ENCODE data around the gene ZNF467.

The ZNF467 gene, protein sequence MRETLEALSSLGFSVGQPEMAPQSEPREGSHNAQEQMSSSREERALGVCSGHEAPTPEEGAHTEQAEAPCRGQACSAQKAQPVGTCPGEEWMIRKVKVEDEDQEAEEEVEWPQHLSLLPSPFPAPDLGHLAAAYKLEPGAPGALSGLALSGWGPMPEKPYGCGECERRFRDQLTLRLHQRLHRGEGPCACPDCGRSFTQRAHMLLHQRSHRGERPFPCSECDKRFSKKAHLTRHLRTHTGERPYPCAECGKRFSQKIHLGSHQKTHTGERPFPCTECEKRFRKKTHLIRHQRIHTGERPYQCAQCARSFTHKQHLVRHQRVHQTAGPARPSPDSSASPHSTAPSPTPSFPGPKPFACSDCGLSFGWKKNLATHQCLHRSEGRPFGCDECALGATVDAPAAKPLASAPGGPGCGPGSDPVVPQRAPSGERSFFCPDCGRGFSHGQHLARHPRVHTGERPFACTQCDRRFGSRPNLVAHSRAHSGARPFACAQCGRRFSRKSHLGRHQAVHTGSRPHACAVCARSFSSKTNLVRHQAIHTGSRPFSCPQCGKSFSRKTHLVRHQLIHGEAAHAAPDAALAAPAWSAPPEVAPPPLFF

DNA sequence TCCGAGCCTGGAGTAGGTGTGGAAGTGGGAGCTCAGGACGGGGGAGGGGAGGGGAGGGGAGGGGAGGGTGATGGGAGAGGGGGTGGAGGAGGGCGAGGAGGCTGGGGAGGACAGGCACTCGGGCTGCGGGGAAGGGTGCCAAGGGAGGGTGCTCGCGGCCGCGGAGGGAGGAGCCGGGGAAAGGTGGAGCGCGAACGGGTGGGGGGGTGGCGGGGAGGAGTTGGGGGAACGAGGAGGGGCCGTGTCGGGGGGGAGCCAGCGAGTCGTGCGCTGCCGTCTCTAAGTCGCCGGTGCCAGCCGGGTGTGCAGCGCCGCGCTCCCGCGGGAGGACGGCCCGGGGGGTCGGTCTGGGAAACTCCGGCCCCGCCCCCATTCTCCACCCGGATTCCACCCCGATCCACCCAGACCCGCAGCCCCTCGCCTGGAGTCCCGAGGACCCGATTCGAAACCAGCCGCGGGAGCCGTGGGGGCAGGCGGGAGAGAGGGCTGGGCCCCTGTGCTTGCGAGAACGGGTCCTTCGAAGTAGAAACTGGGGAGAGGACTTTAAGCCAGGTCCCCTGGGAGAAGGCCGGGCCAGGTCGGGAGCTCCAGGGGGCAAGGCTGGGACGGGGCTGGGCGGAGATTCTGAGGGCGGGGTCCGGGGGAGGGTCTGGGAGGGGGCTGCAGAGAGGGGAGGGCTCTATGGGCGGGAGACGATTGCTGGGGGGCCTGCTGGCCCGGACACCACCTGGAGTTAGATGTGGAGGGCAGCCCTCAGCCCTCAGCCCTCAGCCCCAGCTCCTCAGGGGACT is at the start of gene ZNF467:
TSS of gene ZNF467 (minus strand) at position 143 of the 791 bp plus-strand sequence. CDS start 2,556 bp downstream, outside the sequence.
- no peak for DNase-seq

DNA sequence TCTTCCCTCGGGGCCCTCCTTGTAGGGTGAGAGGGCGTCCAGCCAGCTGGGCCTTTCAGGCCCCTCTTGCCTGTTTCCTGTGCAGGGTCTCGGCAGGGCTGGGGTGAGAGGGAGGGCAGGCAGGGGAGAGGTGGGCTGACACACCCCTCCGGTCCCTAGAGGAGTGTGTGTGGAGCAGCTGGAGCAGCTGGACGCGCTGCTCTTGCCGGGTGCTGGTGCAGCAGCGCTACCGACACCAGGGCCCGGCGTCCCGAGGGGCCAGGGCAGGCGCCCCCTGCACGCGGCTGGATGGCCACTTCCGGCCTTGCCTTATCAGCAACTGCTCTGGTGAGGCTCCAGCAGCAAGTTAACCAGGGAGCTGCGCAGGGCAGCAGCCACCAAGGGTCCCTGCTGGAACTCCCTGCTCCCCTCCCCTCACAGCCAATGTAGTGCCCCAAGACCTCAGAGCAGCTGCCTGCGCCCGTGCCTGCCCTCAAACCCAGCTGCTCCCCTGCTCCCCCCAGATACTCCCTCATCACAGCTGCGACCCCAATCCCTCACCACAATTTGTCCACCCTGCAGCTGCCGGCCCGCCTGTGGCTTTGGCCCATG is 49.1 kb upstream of the ZNF467 start:
- DNase-seq = no peak

DNA sequence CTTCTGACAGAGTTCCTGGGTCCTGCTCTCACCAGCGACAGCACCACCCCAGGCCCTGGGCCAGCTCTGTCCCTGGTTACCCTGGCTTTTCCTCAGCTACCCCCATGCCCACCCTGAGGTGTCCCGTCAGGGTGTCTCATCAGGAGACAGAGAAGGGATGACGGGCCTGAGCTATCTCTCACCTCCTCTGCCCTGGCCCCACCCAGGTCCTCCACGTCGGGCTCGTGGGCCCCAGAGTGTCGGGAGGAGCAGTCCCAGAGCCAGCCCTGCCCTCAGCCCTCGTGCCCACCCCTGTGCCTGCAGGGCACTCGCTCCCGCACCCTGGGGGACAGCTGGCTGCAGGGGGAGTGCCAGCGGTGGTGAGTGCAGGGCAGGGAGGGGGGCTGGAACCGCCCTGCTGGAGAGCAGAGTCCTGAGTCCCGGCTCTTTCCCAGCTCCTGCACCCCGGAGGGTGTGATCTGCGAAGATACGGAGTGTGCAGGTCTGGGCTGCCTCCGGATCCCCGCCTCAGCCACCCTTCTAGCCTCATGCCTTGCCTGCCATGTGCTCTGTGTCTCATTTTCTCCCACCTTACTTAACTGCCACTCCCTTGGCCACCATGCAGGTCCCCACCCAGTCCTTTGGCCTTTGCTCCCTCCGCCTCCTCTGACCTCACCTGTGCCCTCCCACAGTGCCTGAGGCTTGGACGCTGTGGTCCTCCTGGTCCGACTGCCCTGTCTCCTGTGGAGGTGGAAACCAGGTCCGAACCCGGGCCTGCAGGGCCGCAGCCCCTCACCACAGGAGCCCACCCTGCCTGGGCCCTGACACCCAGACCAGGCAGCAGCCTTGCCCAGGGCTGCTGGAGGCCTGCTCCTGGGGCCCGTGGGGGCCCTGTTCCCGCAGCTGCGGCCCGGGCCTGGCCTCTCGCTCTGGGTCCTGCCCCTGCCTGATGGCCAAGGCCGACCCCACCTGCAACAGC is 48.1 kb upstream of the ZNF467 start:
- DNase-seq = no peak

DNA sequence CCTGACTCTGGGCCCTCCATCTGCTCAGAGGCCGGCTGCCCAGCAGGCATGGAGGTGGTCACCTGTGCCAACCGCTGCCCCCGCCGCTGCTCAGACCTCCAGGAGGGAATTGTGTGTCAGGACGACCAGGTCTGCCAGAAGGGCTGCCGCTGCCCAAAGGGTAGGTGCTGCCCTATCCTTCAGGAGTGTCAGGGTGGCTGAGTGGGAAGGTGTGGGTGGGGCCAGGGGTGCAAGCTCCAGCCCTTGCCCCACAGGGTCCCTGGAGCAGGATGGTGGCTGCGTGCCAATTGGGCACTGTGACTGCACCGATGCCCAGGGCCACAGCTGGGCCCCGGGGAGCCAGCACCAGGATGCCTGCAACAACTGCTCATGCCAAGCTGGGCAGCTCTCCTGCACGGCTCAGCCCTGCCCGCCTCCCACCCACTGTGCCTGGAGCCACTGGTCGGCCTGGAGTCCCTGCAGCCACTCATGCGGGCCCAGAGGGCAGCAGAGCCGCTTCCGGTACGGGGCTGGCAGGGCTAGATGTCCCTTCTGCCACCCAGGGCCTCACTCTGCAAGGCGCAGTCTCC is 47.3 kb upstream of the ZNF467 start:
- no peak for DNase-seq

DNA sequence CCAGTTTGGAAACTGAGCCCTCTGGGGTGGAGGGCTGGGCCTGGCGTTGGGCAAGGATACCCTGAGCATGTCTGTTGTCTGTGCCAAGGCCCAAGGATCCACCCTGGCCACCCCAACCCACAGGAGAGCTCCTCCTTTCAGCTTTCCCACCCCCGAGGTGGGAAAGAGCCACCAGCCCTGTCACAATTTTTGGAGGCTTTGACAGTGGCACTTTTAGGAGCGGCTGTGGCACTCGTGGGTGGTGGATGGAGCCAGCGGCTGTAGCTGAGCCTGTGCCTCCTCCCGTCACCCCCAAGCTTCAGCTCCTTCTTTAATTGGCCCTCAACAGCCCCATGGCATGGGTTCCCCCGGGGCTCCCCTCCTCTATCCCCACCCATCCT is 46.6 kb upstream of the ZNF467 start:
- no peak for DNase-seq

DNA sequence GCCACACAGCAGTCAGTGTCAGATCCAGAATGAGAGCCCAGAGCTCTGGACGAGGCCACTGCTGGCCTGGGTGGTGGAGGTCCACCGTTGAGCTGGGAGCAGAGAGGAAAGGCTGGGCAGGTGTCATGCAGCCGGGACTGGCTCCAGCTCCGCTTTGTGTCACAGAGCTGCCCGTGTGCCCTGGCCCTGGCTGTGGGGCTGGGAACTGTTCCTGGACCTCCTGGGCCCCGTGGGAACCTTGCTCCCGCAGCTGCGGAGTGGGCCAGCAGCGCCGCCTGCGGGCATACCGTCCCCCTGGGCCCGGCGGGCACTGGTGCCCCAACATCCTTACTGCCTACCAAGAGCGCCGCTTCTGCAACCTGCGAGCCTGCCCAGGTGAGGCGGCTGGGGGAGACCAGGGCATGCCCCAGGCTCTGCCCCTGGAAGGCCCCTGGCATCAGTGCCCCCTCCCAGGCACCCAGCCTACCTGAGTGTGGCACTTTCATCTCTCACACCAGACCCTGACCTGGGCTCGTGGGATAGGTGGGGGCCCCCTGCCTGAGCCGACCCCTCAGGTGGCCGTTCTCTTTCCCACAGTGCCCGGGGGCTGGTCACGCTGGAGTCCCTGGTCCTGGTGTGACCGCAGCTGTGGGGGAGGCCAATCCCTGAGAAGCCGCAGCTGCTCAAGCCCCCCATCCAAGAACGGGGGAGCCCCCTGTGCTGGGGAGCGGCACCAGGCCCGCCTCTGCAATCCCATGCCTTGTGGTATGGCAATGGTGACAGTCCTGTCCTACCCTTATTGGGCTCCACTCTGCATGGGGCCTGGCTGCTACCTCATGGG is 46.0 kb upstream of the ZNF467 start:
- no peak for DNase-seq

DNA sequence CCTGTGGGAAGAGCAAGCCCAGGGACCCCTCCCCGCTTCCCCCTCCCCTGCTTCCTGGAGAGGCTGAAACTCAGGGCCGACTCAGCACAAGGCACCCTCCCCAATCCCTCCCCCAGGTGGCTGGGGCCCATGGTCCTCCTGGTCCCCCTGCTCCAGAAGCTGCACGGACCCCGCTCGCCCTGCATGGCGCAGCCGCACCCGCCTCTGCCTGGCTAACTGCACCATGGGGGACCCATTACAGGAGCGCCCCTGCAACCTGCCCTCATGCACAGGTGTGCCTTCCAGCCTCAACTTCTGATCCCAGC is 45.1 kb upstream of the ZNF467 start:
- DNase-seq = no peak

DNA sequence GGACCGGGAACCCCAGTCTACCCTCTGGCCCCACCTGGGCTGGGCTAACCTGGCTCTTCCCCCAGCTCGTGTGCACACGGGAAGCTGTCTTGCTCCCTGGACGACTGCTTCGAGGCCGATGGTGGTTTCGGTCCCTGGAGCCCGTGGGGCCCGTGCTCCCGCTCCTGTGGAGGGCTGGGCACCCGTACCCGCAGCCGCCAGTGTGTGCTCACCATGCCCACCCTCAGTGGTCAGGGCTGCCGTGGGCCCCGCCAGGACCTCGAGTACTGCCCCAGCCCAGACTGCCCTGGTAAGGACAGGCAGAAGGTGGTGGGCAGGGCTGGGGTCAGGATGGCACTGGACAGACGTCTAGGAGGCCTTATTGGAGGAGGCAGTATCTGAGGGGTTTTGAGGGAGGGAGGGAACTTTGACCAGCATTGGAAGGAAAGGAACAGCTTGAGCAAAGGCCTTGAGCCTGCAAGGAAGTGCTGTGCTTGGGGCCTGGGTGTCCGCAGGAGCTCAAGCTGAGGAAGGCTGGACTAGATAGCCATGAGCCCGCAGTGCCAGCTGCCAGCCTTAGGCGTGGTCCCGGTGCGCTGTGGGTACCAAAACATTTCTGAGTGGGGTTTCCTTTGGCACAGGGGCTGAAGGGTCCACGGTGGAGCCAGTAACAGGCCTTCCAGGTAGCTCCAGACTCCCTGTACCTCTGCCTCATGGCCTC is 44.6 kb upstream of the ZNF467 start:
- DNase-seq = no peak

DNA sequence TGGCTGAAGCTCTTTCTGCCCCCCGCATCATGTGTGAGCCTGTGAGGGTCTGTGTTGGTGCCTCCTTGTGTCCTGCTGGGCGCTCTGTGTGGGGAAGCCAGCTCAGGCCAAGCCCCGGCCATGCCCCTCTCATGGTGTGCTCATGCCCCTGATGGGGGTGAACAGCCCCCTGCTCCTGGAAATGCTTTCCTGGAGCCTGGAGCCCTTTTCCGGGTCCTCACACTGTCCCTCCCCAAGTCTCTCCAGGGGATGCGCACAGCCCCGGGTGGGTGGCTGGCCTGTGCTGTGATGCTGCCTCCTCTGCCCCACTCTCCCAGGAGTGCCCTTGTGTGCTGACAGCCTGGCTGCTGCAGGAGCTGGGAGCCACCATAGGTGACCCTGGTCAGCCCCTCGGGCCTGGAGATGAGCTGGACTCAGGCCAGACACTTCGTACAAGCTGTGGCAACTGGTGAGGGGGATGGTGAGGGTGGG is 43.9 kb upstream of the ZNF467 start:
- no peak for DNase-seq

DNA sequence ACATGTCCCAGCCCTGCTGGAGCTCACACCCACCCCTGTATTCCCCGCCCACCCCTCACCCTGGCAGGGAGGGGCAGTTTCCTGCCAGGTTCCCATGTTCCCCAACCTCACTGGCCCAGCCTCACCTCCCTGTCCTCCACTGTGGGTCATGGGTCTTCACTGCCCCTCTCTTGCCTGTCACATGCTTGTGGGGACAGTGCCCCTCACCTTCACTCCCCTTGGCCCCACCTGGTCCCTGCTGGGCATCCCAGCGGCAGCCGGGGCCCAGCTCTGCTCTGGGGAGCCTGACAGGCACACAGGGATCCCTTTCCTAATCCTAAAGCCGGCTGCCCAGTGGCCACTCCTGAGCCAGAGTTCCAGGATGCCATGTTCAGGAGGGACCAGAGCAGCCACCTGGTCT is 43.4 kb upstream of the ZNF467 start:
- DNase-seq = no peak

DNA sequence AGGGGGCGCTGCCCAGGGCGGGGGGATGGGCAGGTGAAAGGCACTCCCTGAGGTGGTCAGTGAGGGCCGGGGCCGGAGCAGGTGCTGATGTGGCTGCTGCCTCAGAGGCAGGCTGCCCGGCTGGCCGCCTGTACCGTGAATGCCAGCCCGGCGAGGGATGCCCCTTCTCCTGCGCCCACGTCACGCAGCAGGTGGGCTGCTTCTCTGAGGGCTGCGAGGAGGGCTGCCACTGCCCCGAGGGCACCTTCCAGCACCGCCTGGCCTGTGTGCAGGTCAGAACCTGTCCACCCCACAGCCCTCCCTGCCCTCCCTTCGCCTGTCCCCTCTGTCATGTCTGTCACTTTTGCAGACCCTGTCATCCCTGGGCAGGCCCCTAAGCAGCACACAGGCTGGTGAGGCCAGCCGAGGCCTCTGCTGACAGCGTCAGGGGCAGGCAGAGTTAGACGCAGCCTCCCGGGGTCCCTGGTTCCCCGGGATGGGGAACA is 42.9 kb upstream of the ZNF467 start:
- DNase-seq = no peak

DNA sequence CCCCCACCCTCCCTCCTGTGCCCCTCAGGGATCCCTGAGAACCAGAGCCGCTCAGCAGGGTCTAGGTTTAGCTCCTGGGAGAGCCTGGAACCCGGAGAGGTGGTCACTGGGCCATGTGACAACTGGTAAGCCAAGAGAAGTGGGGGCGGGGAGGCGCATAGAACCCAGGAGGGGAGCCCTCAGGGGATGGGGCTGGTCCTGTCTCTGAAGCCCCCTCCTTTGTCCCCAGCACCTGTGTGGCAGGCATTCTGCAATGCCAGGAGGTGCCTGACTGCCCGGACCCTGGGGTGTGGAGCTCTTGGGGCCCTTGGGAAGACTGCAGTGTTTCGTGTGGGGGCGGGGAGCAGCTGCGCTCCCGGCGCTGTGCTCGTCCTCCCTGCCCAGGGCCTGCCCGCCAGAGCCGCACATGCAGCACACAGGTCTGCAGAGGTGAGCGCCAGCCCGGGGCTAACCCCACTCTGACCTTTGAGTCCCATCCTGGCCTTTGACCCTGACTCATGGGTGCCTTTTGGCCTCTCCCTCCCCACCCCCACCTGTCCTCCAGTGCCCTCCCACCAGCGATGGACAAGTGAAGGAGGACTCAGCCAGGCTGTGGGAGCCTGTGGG is 42.4 kb upstream of the ZNF467 start:
- no peak for DNase-seq

DNA sequence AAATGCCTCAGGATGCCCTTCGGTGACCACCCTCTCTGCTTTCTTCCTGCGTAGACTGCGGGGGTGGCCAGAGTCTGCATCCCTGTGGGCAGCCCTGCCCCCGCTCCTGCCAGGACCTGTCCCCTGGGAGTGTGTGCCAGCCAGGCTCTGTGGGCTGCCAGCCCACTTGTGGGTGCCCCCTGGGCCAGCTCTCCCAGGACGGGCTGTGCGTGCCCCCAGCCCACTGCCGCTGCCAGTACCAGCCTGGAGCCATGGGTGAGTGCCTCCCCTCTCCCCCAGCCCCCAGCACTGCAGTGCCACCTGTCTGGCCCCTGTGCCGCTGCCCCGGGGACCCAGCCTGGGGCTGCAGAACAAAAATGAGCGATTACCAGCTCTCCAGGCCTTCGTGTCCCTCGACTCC is 41.7 kb upstream of the ZNF467 start:
- no peak for DNase-seq

DNA sequence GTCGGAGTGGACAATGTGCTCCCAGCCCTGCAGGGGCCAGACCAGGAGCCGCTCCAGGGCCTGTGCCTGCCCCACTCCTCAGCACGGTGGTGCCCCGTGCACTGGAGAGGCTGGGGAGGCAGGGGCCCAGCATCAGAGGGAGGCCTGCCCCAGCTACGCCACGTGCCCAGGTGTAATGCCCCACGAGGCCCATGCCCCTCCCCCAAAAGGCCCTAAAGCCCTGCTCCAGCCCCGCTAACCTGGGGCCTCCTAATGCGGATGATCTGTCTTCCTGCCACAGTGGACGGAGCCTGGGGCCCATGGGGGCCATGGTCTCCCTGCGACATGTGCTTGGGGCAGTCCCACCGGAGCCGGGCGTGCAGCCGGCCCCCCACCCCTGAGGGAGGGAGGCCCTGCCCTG is 41.1 kb upstream of the ZNF467 start:
- no peak for DNase-seq

DNA sequence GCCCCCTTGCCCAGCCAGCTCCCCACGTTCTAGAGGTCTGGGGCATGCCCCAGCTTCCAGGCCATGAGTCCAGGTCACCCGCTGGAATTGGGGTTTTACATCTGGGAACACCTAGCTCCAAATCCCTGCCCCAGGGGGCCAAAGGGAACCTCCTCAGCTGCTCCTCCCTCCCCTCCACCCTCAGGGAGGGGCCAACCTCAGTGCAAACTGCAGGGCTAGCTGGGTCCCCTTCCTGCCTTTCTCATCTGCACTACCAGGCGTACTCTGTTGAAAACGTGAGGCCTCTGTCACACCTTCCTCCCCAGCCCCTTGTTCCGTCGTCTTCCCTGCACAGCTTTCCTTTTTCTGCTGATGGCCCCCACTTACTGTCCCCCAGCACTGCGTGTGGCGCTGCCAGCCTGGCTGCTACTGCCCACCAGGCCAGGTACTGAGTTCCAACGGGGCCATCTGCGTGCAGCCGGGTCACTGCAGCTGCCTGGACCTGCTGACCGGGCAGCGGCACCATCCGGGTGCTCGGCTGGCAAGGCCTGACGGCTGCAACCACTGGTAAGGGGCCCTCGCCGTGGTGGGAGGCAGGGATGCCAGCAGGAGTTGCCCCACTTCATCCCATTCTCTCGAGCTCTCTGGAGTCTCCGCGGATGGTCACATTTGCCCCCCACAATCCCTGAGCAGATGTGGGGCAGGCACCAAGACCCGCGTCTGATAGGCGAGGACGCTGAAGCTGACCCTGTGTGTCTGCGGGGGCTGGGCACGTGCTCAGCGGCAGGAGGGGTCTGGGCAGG is 40.1 kb upstream of the ZNF467 start:
- DNase-seq = no peak

DNA sequence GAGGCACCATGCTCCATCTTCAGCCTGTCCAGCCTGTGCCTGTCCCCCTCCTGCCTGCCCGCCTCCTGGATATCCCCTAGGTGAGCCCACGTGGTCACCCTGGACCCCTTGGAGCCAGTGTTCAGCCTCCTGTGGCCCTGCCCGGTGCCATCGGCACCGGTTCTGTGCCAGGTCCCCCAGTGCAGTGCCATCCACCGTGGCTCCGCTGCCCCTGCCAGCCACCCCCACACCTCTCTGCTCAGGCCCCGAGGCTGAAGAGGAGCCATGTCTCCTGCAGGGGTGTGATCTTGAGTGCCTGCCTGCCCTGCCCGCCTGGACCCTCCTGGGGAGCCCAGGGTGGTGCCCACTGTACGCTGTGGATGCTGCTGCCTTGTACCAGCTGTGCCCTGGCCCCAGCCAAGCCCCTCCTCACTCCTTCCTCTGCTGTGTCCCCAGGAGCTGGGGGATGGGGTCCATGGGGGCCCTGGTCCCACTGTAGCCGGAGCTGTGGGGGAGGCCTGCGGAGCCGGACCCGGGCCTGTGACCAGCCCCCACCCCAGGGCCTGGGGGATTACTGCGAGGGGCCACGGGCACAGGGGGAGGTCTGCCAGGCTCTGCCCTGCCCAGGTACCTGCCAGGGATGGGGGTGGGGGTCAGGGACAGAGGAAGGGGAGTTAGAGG is 38.6 kb upstream of the ZNF467 start:
- no peak for DNase-seq

DNA sequence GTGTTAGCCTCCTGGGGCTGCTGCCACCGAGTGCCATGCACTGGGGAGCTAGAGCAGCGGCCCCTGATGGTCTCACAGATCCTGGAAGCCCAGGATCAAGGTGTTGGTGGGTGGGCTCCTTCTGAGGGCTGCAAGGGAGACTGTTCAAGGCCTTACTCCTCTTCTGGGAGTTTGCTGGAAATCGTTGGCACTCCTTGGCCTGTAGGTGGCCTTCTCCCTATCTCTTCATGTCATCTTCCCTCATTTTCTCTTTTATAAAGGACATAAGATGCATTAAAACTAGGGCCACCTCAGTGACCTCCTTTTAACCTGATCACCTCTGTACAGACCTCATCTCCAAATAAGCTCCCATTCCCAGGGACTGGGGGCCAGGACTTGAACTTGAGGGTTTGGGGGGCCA is 37.8 kb upstream of the ZNF467 start:
- DNase-seq = no peak

DNA sequence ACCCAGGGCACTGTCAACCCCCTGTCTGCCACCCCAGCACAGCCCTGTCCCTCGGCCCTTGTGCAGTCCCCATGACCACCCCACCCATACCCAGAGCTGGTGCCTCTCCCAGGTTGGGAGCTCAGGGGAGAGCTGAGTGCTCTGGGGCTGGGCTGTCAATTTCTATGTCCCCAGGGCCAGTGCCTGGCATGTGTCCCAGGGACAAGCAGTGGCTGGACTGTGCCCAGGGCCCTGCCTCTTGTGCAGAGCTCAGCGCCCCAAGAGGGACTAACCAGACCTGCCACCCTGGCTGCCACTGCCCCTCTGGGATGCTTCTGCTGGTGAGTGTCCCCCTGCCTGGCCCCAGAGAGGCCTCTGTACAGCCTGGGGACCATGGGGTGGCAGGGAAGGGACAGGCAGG is 35.8 kb upstream of the ZNF467 start:
- no peak for DNase-seq

All from NCI-H187 (cell line).